GM21737 (cell line): Measurements from ENCODE around the gene TIGD2.
A peak's percentile ranks its signal among the peaks of the same experiment; 100 is the strongest.

Experiments used
- ATAC-seq: cut with Tn5 transposase; IDR thresholded peaks from one replicate; pipeline ENCODE4 v1.9.1; 2021; ENCODE audit warnings: mild to moderate bottlenecking, moderate library complexity; ENCODE audit not compliant: unreplicated experiment

Gene TIGD2

GRCh38 chr4:89110986-89111832 lies at the start of gene TIGD2:
Gene TIGD2 (plus strand): TSS chr4:89111533. CDS start chr4:89112975, 1,442 bp downstream.
- peak; percentile 91 for ATAC-seq

GRCh38 chr4:89064848-89065247 lies 46.5 kb upstream of the TIGD2 start:
- no peak for ATAC-seq

- no peak for ATAC-seq
These were observed 43.9 kb upstream of the TIGD2 start for GRCh38 chr4:89067417-89067816.

GRCh38 chr4:89069481-89069880 lies 41.9 kb upstream of the TIGD2 start:
- peak; percentile 74 for ATAC-seq

- ATAC-seq = peak; percentile 48
These were observed 41.3 kb upstream of the TIGD2 start for GRCh38 chr4:89070041-89070440.

- ATAC-seq = no peak
These were observed 40.0 kb upstream of the TIGD2 start for GRCh38 chr4:89071311-89071710.

- no peak for ATAC-seq
These were observed 38.4 kb upstream of the TIGD2 start for GRCh38 chr4:89072921-89073320.

- ATAC-seq = no peak
These were observed 33.6 kb upstream of the TIGD2 start for GRCh38 chr4:89077761-89078160.

GRCh38 chr4:89078300-89078699 lies 33.0 kb upstream of the TIGD2 start:
- no peak for ATAC-seq

- ATAC-seq = no peak
These were observed 12.3 kb upstream of the TIGD2 start for GRCh38 chr4:89099034-89099433.

GRCh38 chr4:89099471-89099870 lies 11.9 kb upstream of the TIGD2 start:
- ATAC-seq = no peak

GRCh38 chr4:89100853-89101252 lies 10.5 kb upstream of the TIGD2 start:
- ATAC-seq = peak; percentile 18

- peak; percentile 90 for ATAC-seq
These were observed 9.8 kb upstream of the TIGD2 start for GRCh38 chr4:89101256-89102161.

- ATAC-seq = no peak
These were observed 5.6 kb upstream of the TIGD2 start for GRCh38 chr4:89105726-89106125.

- ATAC-seq = no peak
These were observed 3.2 kb upstream of the TIGD2 start for GRCh38 chr4:89108091-89108490.

GRCh38 chr4:89109841-89110540 lies 1.3 kb upstream of the TIGD2 start:
- ATAC-seq = no peak

- no peak for ATAC-seq
These were observed 770 bp upstream of the TIGD2 start for GRCh38 chr4:89110541-89110985.

- no peak for ATAC-seq
These were observed 665 bp downstream of the TIGD2 start for GRCh38 chr4:89111833-89112563.

GRCh38 chr4:89113415-89113814 lies 2.1 kb downstream of the TIGD2 start:
- ATAC-seq = no peak

- ATAC-seq = no peak
These were observed 2.8 kb downstream of the TIGD2 start for GRCh38 chr4:89114100-89114499.
